ENCODE measurements around the gene EFEMP1.

EFEMP1 gene

GRCh38 chr2:55932843-55933242, 9.3 kb upstream of the EFEMP1 start:
- no peak for DNase-seq

GRCh38 chr2:55931281-55931680, 7.7 kb upstream of the EFEMP1 start:
- DNase-seq, result no peak

- no peak for DNase-seq
These were observed 5.9 kb upstream of the EFEMP1 start for GRCh38 chr2:55929476-55929875.

GRCh38 chr2:55926974-55927373, 3.4 kb upstream of the EFEMP1 start:
- no peak for DNase-seq

- DNase-seq, result no peak
These were observed 2.7 kb upstream of the EFEMP1 start for GRCh38 chr2:55926246-55926645.

- no peak for DNase-seq
These were observed 370 bp upstream of the EFEMP1 start for GRCh38 chr2:55923982-55924321.

GRCh38 chr2:55922291-55922907, 1.2 kb downstream of the EFEMP1 start:
- peak; percentile 53 for DNase-seq

- no peak for DNase-seq
These were observed 4.0 kb downstream of the EFEMP1 start for GRCh38 chr2:55919574-55919973.

- no peak for DNase-seq
These were observed 4.7 kb downstream of the EFEMP1 start for GRCh38 chr2:55918856-55919255.

- DNase-seq, result no peak
These were observed 5.7 kb downstream of the EFEMP1 start for GRCh38 chr2:55917713-55918390.

- no peak for DNase-seq
These were observed 6.5 kb downstream of the EFEMP1 start for GRCh38 chr2:55917117-55917516.

GRCh38 chr2:55916473-55917049, 7.0 kb downstream of the EFEMP1 start:
- no peak for DNase-seq

GRCh38 chr2:55914786-55915185, 8.8 kb downstream of the EFEMP1 start:
- DNase-seq, result no peak

GRCh38 chr2:55912926-55913325, 10.7 kb downstream of the EFEMP1 start:
- no peak for DNase-seq

GRCh38 chr2:55910077-55910476, 13.5 kb downstream of the EFEMP1 start:
- DNase-seq, result no peak

GRCh38 chr2:55907686-55908085, 15.9 kb downstream of the EFEMP1 start:
- DNase-seq, result no peak

GRCh38 chr2:55906993-55907392, 16.6 kb downstream of the EFEMP1 start:
- no peak for DNase-seq

GRCh38 chr2:55903727-55904126, 19.9 kb downstream of the EFEMP1 start:
- no peak for DNase-seq

- no peak for DNase-seq
These were observed 20.6 kb downstream of the EFEMP1 start for GRCh38 chr2:55902971-55903370.

GRCh38 chr2:55902429-55902828, 21.2 kb downstream of the EFEMP1 start:
- no peak for DNase-seq

GRCh38 chr2:55901941-55902340, 21.6 kb downstream of the EFEMP1 start:
- DNase-seq, result no peak

GRCh38 chr2:55901322-55901721, 22.3 kb downstream of the EFEMP1 start:
- peak; percentile 79 for DNase-seq

GRCh38 chr2:55899881-55900280, 23.7 kb downstream of the EFEMP1 start:
- peak; percentile 96 for DNase-seq

- no peak for DNase-seq
These were observed 25.1 kb downstream of the EFEMP1 start for GRCh38 chr2:55898386-55899040.

Data from fibroblast of skin of right biceps (primary cell).